Myocyte (in vitro differentiated cells): Measurements from ENCODE around the gene VGLL4. TPM values are rescaled to one million over a fixed set of nuclear protein-coding genes. Genes with fewer than 3 reads are reported as not detected.

Experiments used
- DNase-seq: peaks from one replicate; pipeline ENCODE4 v3.0.0-alpha.2; 2012; ENCODE audit warnings: low read depth
- total RNA-seq: library from RNA; depleted of rRNA; stranded (reverse); fragments of >200 nt; gene quantifications from 2 replicates; pipeline ENCODE4 v1.2.3, GENCODE V29; 2014

Gene VGLL4
- total RNA-seq, 1 donor from 2014 or later = 102 TPM

- DNase-seq = no peak
These were observed 9.8 kb upstream of the VGLL4 start for GRCh38 chr3:11653298-11654055.

GRCh38 chr3:11651900-11652299, 8.2 kb upstream of the VGLL4 start:
- DNase-seq = peak; percentile 57

GRCh38 chr3:11651477-11651876, 7.8 kb upstream of the VGLL4 start:
- no peak for DNase-seq

GRCh38 chr3:11650391-11650790, 6.7 kb upstream of the VGLL4 start:
- no peak for DNase-seq

GRCh38 chr3:11648735-11649134, 5.0 kb upstream of the VGLL4 start:
- DNase-seq = no peak

- DNase-seq = peak; percentile 65
These were observed 513 bp downstream of the VGLL4 start for GRCh38 chr3:11643201-11643603.

- DNase-seq = peak; percentile 81
These were observed 1.1 kb downstream of the VGLL4 start for GRCh38 chr3:11642431-11643191.

GRCh38 chr3:11641683-11642430, 1.9 kb downstream of the VGLL4 start:
- peak; percentile 65 for DNase-seq

GRCh38 chr3:11641316-11641682, 2.4 kb downstream of the VGLL4 start:
- no peak for DNase-seq

GRCh38 chr3:11640009-11640673, 3.6 kb downstream of the VGLL4 start:
- DNase-seq = no peak

- peak; percentile 20 for DNase-seq
These were observed 5.0 kb downstream of the VGLL4 start for GRCh38 chr3:11638495-11639358.

- DNase-seq = peak; percentile 15
These were observed 5.7 kb downstream of the VGLL4 start for GRCh38 chr3:11637901-11638458.

- no peak for DNase-seq
These were observed 7.3 kb downstream of the VGLL4 start for GRCh38 chr3:11636394-11636770.

- no peak for DNase-seq
These were observed 7.9 kb downstream of the VGLL4 start for GRCh38 chr3:11635680-11636393.

GRCh38 chr3:11634974-11635612, 8.6 kb downstream of the VGLL4 start:
- no peak for DNase-seq

GRCh38 chr3:11634081-11634635, 9.6 kb downstream of the VGLL4 start:
- no peak for DNase-seq

- DNase-seq = no peak
These were observed 10.7 kb downstream of the VGLL4 start for GRCh38 chr3:11632966-11633365.

- DNase-seq = no peak
These were observed 11.2 kb downstream of the VGLL4 start for GRCh38 chr3:11632564-11632963.

- no peak for DNase-seq
These were observed 11.9 kb downstream of the VGLL4 start for GRCh38 chr3:11631820-11632219.
